Subcutaneous preadipocyte (primary cell): ENCODE results near the gene SLC18B1. TPM values are rescaled to one million over a fixed set of nuclear protein-coding genes. Genes with fewer than 3 reads are reported as not detected.

Experiments
- small RNA-seq: library from RNA; depleted of rRNA; stranded (forward); fragments of <200 nt; gene quantifications from one replicate; pipeline ENCODE3, GENCODE V24; 2012
- total RNA-seq: library from RNA; depleted of rRNA; stranded (reverse); fragments of >200 nt; gene quantifications from 2 replicates; pipeline ENCODE4 v1.2.3, GENCODE V29; 2012

SLC18B1 gene
- total RNA-seq = 6.1 and 7.3 TPM in 2 replicates

GRCh38 chr6:132797951-132798868 lies at the start of gene SLC18B1:
TSS of gene SLC18B1 (minus strand) at chr6:132798637. CDS start at chr6:132798456, 181 bp downstream.

Small RNA genes within 50 kb of the gene (small RNA-seq; reads per million reads assigned to genes)
- 513 reads per million, percentile 99 among the genes with 10 or more reads in this experiment for gene SNORA33
- gene SNORD100 = 140 reads per million, percentile 99 among the genes with 10 or more reads in this experiment
- gene SNORD101 = 4,698 reads per million, percentile 100 among the genes with 10 or more reads in this experiment

Other genes starting within 250 kb of the SLC18B1 start
- gene TAAR8, start 246.0 kb downstream of the SLC18B1 start, total RNA-seq = not detected in 2 replicates
- not detected in 2 replicates for gene TAAR6, start 228.3 kb downstream of the SLC18B1 start, total RNA-seq
- gene TAAR5, start 208.9 kb downstream of the SLC18B1 start, total RNA-seq = not detected in 2 replicates
- gene TAAR2, start 174.4 kb downstream of the SLC18B1 start, total RNA-seq = not detected in 2 replicates
- not detected in 2 replicates for gene TAAR1, start 139.5 kb downstream of the SLC18B1 start, total RNA-seq
- not detected in 2 replicates for gene VNN1, start 84.6 kb downstream of the SLC18B1 start, total RNA-seq
- not detected in 2 replicates for gene VNN2, start 40.7 kb downstream of the SLC18B1 start, total RNA-seq
- gene RPS12, start 15.9 kb upstream of the SLC18B1 start, total RNA-seq = 675 and 1,688 TPM in 2 replicates